RPMI7951 (cell line): Measurements from ENCODE around the gene SLC9A1. TPM values are rescaled to one million over a fixed set of nuclear protein-coding genes. Genes with fewer than 3 reads are reported as not detected.

Source experiments
- DNase-seq: peaks from one replicate; pipeline ENCODE4 v3.0.0-alpha.2; 2012; ENCODE audit warnings: low read depth
- total RNA-seq: library from RNA; depleted of rRNA; stranded (reverse); fragments of >200 nt; shearing (Covaris generic); gene quantifications from 2 replicates; pipeline ENCODE4 v1.2.3, GENCODE V29; 2014; rRNA removed

The SLC9A1 gene
- total RNA-seq, 1 experiment from 2014 or later = 11.1 TPM

- no peak for DNase-seq
Measured at GRCh38 chr1:27070390-27071048, 84.4 kb downstream of the SLC9A1 start.

GRCh38 chr1:27068922-27069321 lies 86.0 kb downstream of the SLC9A1 start:
- no peak for DNase-seq

DNA sequence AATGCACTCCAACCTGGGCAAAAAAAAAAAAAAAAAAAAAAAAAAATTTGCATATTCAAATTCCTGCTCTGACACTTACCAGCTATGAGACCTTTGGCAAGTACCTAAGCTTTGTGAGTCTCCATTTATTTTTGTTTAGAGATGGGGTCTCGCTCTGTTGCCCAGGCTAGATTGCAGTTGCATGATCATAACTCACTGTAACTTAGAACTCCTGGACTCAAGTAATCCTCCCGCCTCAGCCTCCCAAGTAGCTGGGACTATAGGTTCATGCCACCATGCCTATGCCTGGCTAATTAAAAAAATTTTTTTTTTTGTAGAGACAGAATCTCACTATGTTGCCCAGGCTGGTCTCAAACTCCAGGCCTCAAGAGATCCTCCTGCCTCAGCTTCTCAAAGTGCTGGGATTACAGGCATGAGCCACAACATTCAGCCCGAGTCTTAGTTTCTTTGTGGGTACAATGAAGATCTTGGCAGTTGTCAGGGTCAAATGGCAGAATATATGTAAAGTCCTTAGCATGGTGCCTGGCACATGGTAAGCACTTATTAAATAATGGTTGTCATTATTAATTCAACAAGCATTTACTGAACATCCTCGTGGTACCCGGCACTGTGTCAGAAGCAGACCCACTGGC lies 88.8 kb downstream of the SLC9A1 start:
- DNase-seq = no peak

GRCh38 chr1:27060891-27061290 lies 94.0 kb downstream of the SLC9A1 start:
- DNase-seq = no peak

DNA sequence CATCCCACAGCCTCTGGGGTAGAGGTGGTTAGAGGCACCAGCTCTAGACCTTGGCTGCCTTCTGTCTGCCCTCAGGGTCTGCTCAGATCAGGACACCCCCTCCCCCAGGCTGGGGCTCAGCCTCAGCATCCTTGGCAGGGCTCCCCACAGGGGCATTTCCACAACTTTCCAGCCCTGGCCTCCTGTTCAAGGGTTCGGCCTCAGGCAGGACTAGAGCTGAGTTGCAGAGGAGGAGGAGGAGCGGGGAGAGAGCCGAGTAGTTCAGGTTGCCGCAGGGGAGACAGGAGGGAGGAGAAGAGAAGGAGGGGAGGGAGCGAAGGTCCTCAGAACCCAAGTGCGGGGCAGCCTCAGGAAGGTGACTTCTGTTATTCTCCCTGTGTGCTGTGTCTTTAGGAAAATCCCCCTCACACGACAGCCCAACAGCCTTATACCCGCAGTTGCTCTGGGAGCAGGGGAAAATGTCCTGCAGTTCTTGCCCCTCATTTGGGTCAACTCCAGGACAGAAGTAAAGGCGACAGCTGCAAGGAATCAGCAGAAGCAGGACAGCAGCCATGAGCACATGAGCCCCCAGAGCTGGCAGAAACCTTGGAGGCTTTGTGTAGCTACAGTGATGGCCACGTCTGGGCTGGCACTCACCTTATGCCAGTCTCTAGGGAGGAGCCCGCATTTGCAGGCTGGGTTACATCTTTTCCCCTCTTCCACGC lies 95.8 kb downstream of the SLC9A1 start:
- DNase-seq = no peak

DNA sequence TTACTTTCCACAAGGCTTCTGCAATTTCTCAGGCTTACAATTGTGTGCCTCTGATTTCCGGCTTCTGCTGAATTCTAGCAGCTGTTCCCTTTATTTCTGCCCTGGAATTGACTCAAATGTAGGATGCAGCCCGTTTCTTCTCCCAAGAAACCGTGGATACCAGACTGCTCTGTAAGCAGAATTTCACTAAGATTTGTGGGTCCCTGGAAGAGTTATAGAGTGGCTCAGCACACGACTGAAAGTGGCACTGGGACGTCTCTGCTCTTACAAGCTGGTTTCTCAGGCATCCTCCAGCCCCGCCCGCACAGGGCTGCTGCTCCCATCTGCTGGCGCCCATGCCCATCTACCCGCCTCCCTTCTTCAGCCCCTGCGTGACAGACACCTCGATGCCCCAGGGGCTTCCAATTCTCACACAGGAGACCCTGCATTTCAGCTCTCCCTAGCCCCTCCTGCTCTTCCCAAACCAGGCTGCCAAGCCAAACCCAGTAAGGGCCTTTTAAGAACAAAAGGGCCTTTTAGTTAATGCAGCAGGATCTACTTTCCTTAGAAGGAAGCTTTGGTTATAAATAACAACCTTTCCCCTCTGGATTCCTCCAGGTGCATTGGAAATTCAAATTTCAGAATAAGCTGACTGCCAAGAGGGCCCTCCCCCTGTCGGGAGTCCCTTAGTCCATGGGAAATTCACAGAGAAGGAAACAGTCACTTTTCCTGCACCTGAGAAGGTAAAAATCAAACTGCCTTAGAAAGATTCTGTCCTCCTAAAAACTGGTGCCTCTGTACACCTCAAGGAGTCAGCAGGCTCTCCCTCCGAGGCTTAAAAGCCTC lies 96.9 kb downstream of the SLC9A1 start:
- no peak for DNase-seq

GRCh38 chr1:27057389-27057788 lies 97.5 kb downstream of the SLC9A1 start:
- DNase-seq = no peak

GRCh38 chr1:27053977-27054753 lies 100.8 kb downstream of the SLC9A1 start:
- DNase-seq = no peak

GRCh38 chr1:27052527-27052926 lies 102.4 kb downstream of the SLC9A1 start:
- DNase-seq = no peak

- no peak for DNase-seq
Measured at GRCh38 chr1:27049607-27050006, 105.3 kb downstream of the SLC9A1 start.

GRCh38 chr1:27049100-27049499 lies 105.8 kb downstream of the SLC9A1 start:
- no peak for DNase-seq

Other genes with a start within 250 kb of the SLC9A1 start
- gene NR0B2, start 241.2 kb downstream of the SLC9A1 start, total RNA-seq = not detected in 2 replicates
- 51.3 and 54.9 TPM in 2 replicates for gene NUDC, start 233.4 kb downstream of the SLC9A1 start, total RNA-seq
- gene KDF1, start 194.7 kb downstream of the SLC9A1 start, total RNA-seq = not detected in 2 replicates
- gene TRNP1, start 161.4 kb downstream of the SLC9A1 start, total RNA-seq = 4.2 and 4.6 TPM in 2 replicates
- 2.4 and 2.8 TPM in 2 replicates for gene TENT5B, start 142.3 kb downstream of the SLC9A1 start, total RNA-seq
- 14.5 and 14.9 TPM in 2 replicates for gene WDTC1, start 79.5 kb upstream of the SLC9A1 start, total RNA-seq
- 47.4 and 47.8 TPM in 2 replicates for gene TMEM222, start 167.0 kb upstream of the SLC9A1 start, total RNA-seq
- 0.12 TPM in 1 of 2 replicates, not detected in the other for gene SYTL1, start 186.9 kb upstream of the SLC9A1 start, total RNA-seq
- gene MAP3K6, start 211.8 kb upstream of the SLC9A1 start, total RNA-seq = 14.5 and 20.6 TPM in 2 replicates
- not detected in 2 replicates for gene FCN3, start 219.7 kb upstream of the SLC9A1 start, total RNA-seq
- gene CD164L2, start 228.2 kb upstream of the SLC9A1 start, total RNA-seq = not detected in 2 replicates
- 4.5 and 6.4 TPM in 2 replicates for gene GPR3, start 237.5 kb upstream of the SLC9A1 start, total RNA-seq